AG04450 (cell line): ENCODE data around the gene TFAP2E. TPM values are rescaled to one million over a fixed set of nuclear protein-coding genes. Genes with fewer than 3 reads are reported as not detected.

ENCODE experiments used
- CTCF ChIA-PET: fragments of 300-600, 350-600 bp; formaldehyde crosslinking; extraction: SDS; loops from one replicate; lab custom pipeline; 2022; ENCODE audit warnings: antibody characterized with exemption, inconsistent platforms; lab: Charles Lee
- POLR2A ChIA-PET: fragments of 350-600 bp; formaldehyde crosslinking; extraction: SDS; loops from one replicate; lab custom pipeline; 2021; ENCODE audit warnings: antibody characterized with exemption, inconsistent platforms; lab: Yijun Ruan, JAX
- DNase-seq: peaks from one replicate; pipeline ENCODE4 v3.0.0-alpha.2; 2011; ENCODE audit warnings: low read depth, low spot score
- H3K27ac ChIP-seq: one replicate; pipeline ENCODE4 v1.5.1; 2012; ENCODE audit warnings: low read depth, low read length, control low read depth
- H3K27me3 ChIP-seq: one replicate; pipeline ENCODE4 v1.6.0; 2012; ENCODE audit warnings: low read length; ENCODE audit not compliant: control insufficient read depth, insufficient read depth
- H3K4me3 ChIP-seq: 2 replicates; pipeline ENCODE4 v1.5.1; 2011; ENCODE audit warnings: mild to moderate bottlenecking, low read depth, low read length, control low read depth
- H3K9me3 ChIP-seq: 2 replicates; pipeline ENCODE4 v1.5.1; 2012; ENCODE audit warnings: low read length; ENCODE audit not compliant: control insufficient read depth, insufficient read depth
- polyA plus RNA-seq: library from polyadenylated mRNA; depleted of rRNA; stranded (reverse); fragments of >200 nt; gene quantifications from 2 replicates; pipeline ENCODE4 v1.2.3, GENCODE V29; 2011
- TF ChIP-seq, protein P1 (sequence below): IDR thresholded peaks from 2 replicates; pipeline ENCODE4 v1.5.1; 2011; ENCODE audit warnings: low read depth, low read length, control low read depth, inconsistent platforms

The TFAP2E gene
- polyA plus RNA-seq, 1 experiment, result 0.05 TPM

GRCh38 chr1:35539073-35539823 lies 33.9 kb upstream of the TFAP2E start:
- Histone ChIP-seq H3K4me3 (no peak overlapping the region; the same call in 1 of the 2 replicates), H3K27me3 (no peaks in the 10 kb centered on the region), H3K27ac (peak overlapping the region; percentile 84), H3K9me3 (no peaks in the 10 kb centered on the region)
- ChIA-PET POLR2A (interaction anchor here (1.1 to 1.7 kb wide), 2 partner anchors 17 to 18 kb away, joined by 4 to 5 read pairs; partner anchors contain the start of genes KIAA0319L and NCDN), CTCF (interaction anchor here (0.6 to 1.8 kb wide), 3 partner anchors 89 to 798 kb away, joined by 3 to 7 read pairs (median 4); no protein-coding TSS in a partner anchor)
- DNase-seq, result no peak
- TF ChIP-seq, protein P1, sequence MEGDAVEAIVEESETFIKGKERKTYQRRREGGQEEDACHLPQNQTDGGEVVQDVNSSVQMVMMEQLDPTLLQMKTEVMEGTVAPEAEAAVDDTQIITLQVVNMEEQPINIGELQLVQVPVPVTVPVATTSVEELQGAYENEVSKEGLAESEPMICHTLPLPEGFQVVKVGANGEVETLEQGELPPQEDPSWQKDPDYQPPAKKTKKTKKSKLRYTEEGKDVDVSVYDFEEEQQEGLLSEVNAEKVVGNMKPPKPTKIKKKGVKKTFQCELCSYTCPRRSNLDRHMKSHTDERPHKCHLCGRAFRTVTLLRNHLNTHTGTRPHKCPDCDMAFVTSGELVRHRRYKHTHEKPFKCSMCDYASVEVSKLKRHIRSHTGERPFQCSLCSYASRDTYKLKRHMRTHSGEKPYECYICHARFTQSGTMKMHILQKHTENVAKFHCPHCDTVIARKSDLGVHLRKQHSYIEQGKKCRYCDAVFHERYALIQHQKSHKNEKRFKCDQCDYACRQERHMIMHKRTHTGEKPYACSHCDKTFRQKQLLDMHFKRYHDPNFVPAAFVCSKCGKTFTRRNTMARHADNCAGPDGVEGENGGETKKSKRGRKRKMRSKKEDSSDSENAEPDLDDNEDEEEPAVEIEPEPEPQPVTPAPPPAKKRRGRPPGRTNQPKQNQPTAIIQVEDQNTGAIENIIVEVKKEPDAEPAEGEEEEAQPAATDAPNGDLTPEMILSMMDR, result no peak

DNA sequence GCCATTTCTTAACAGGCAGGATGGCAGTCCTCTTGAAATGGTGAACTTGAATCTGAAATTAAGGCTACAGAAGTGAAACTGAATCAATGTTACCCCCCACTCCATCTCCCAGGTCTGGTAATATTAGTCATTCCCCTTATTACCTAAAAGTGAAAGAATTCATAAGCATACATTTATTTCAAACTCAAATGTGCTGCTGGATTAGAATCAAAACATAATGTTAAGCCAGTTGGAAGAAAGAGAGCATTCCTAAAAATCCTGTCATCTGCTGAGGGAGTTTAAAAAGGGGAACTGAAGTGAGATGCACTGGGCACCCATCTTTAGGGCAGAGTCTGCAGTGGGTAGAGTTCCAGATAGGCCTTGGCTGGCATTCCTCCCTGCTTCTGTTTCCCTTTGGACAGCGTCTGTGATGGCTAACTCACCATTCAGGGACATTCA lies 33.3 kb upstream of the TFAP2E start:
- H3K27ac ChIP-seq, result peak overlapping the region; percentile 84
- H3K9me3 ChIP-seq, result no peaks in the 10 kb centered on the region
- POLR2A ChIA-PET, result interaction anchor here (1.1 to 1.7 kb wide), 2 partner anchors 16 to 18 kb away, joined by 4 to 5 read pairs; partner anchors contain the start of genes KIAA0319L and NCDN
- CTCF ChIA-PET, result interaction anchor here (0.6 to 1.8 kb wide), 2 partner anchors 89 to 799 kb away, joined by 4 to 7 read pairs; no protein-coding TSS in a partner anchor
- TF ChIP-seq, protein P1, result no peak
- DNase-seq, result peak; percentile 33
- H3K4me3 ChIP-seq, result no peak overlapping the region; the same call in 1 of the 2 replicates
- no peaks in the 10 kb centered on the region for H3K27me3 ChIP-seq

GRCh38 chr1:35544976-35545375 lies 28.1 kb upstream of the TFAP2E start:
- H3K4me3 ChIP-seq, result no peak overlapping the region
- ChIA-PET CTCF (interaction anchor here (1.0 to 1.9 kb wide), 3 partner anchors 11 to 94 kb away, joined by 3 to 24 read pairs (median 6); no protein-coding TSS in a partner anchor), POLR2A (interaction anchor here (0.6 kb wide), 1 partner anchor 15 kb away, joined by 3 read pairs; no protein-coding TSS in a partner anchor)
- no peaks in the 10 kb centered on the region for H3K9me3 ChIP-seq
- H3K27me3 ChIP-seq, result no peaks in the 10 kb centered on the region
- no peak overlapping the region for H3K27ac ChIP-seq
- TF ChIP-seq, protein P1, result peak; percentile 16; the same call in 1 of the 2 replicates
- no peak for DNase-seq

DNA sequence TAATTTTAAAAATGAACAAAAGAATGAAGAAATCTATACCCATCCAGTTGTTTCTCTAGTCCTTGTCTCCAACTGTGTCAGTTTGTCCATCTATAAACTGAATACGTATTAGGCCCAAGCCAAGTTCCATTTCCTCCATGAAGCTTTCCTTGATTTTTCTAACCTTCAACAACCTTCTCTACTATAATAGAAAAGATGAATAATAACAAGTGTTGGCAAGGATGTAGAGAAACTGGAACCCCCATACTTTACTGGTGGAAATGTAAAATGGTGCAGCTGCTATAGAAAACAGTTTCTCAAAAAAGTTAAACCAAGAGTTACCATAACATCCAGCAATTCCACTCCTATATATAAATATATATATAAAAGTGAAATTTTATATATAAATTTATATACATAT lies 26.5 kb upstream of the TFAP2E start:
- ChIA-PET CTCF (interaction anchor here (1.9 kb wide), 1 partner anchor 18 kb away, joined by 6 read pairs; no protein-coding TSS in a partner anchor), POLR2A (no interaction called here)
- Histone ChIP-seq H3K4me3 (no peak overlapping the region), H3K27ac (no peak overlapping the region), H3K27me3 (no peaks in the 10 kb centered on the region), H3K9me3 (no peaks in the 10 kb centered on the region)
- no peak for DNase-seq
- TF ChIP-seq, protein P1, result no peak
